Astrocyte (in vitro differentiated cells and primary cell): Measurements from ENCODE around the gene CTSE. TPM values are rescaled to one million over a fixed set of nuclear protein-coding genes. Genes with fewer than 3 reads are reported as not detected.

Experiments
- DNase-seq: peaks from one replicate; pipeline ENCODE4 v3.0.0-alpha.2; 2010; ENCODE audit warnings: low read depth
- FAIRE-seq: peaks from 2 replicates; lab custom pipeline; 2011; peaks lifted over from hg19 to GRCh38; lab: Jason Lieb, UNC
- H2AFZ ChIP-seq: 2 replicates; pipeline ENCODE4 v1.6.0; 2012; ENCODE audit warnings: low read depth, low read length, inconsistent platforms
- H3K27ac ChIP-seq: 2 replicates; pipeline ENCODE4 v1.5.1; 2011; ENCODE audit warnings: low read depth, low read length, inconsistent platforms
- H3K27me3 ChIP-seq: 2 replicates; pipeline ENCODE4 v1.6.0; 2011; ENCODE audit warnings: low read length, inconsistent platforms; ENCODE audit not compliant: insufficient read depth
- H3K36me3 ChIP-seq: 2 replicates; pipeline ENCODE4 v1.5.1; 2011; ENCODE audit warnings: low read length, inconsistent platforms; ENCODE audit not compliant: insufficient read depth
- H3K4me1 ChIP-seq: 2 replicates; pipeline ENCODE4 v1.5.1; 2011; ENCODE audit warnings: low read length, inconsistent platforms; ENCODE audit not compliant: insufficient read depth
- H3K4me2 ChIP-seq: 2 replicates; pipeline ENCODE4 v1.6.0; 2012; ENCODE audit warnings: low read length, inconsistent platforms
- H3K4me3 ChIP-seq: 2 replicates; pipeline ENCODE4 v1.5.1; 2011; ENCODE audit warnings: low read depth, mild to moderate bottlenecking, low read length, inconsistent platforms; ENCODE audit not compliant: insufficient read depth
- H3K79me2 ChIP-seq: 2 replicates; pipeline ENCODE4 v1.6.0; 2012; ENCODE audit warnings: mild to moderate bottlenecking, low read length, inconsistent platforms; ENCODE audit not compliant: insufficient read depth
- H3K9ac ChIP-seq: 2 replicates; pipeline ENCODE4 v1.6.0; 2012; ENCODE audit warnings: mild to moderate bottlenecking, low read length, inconsistent platforms
- H3K9me3 ChIP-seq: 2 replicates; pipeline ENCODE4 v1.5.1; 2012; ENCODE audit warnings: low read depth, mild to moderate bottlenecking, low read length, inconsistent platforms; ENCODE audit not compliant: insufficient read depth
- H4K20me1 ChIP-seq: 2 replicates; pipeline ENCODE4 v1.6.0; 2012; ENCODE audit warnings: low read length, inconsistent platforms; ENCODE audit not compliant: insufficient read depth
- H3K27ac Mint-ChIP-seq: one replicate; pipeline ENCODE4 v1.8.0; 2021; ENCODE audit warnings: mild to moderate bottlenecking, mixed read lengths; ENCODE audit not compliant: unreplicated experiment
- H3K27me3 Mint-ChIP-seq: one replicate; pipeline ENCODE4 v1.8.0; 2021; ENCODE audit warnings: low read depth, mixed read lengths; ENCODE audit not compliant: unreplicated experiment
- H3K36me3 Mint-ChIP-seq: one replicate; pipeline ENCODE4 v1.8.0; 2021; ENCODE audit warnings: low read depth, mixed read lengths; ENCODE audit not compliant: unreplicated experiment
- H3K4me1 Mint-ChIP-seq: one replicate; pipeline ENCODE4 v1.8.0; 2021; ENCODE audit warnings: low read depth, mixed read lengths; ENCODE audit not compliant: unreplicated experiment
- H3K4me3 Mint-ChIP-seq: one replicate; pipeline ENCODE4 v1.8.0; 2021; ENCODE audit warnings: mild to moderate bottlenecking, moderate library complexity, mixed read lengths; ENCODE audit not compliant: unreplicated experiment
- H3K9me3 Mint-ChIP-seq: one replicate; pipeline ENCODE4 v1.8.0; 2021; ENCODE audit warnings: mild to moderate bottlenecking, mixed read lengths; ENCODE audit not compliant: unreplicated experiment
- EZH2 ChIP-seq: IDR thresholded peaks from 2 replicates; pipeline ENCODE4 v1.6.1; 2012; ENCODE audit warnings: mild to moderate bottlenecking, low read length, inconsistent platforms; ENCODE audit not compliant: insufficient read depth
- total RNA-seq: library from RNA; stranded (reverse); gene quantifications from 2 replicates; pipeline ENCODE4 v1.2.1, GENCODE V29; 2021
- TF ChIP-seq, protein P1 (sequence below): IDR thresholded peaks from 2 replicates; pipeline ENCODE4 v1.5.1; 2011; ENCODE audit warnings: low read depth, mild to moderate bottlenecking, inconsistent platforms, low read length, moderate library complexity; ENCODE audit not compliant: insufficient read depth

CTSE gene
- total RNA-seq, 1 donor from 2014 or later = not detected

DNA sequence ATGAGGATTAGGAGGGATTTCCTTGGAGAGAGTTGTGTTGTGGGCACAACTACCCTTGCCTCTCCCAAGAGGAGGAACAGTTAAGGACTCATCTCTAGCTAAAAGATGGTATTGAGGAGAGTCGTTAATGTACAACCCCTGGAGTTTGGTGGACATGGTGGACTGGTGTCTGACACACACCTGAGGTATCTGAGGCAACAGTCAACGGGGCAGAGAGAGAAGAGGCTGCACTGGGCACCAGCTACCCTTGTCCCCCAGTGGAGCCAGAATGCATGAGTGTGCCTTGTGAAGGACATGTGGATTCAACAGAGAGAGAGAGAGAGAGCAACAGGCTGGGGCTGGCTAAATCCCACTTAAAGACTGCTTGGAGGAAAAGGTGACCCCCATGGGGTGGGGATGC is 33.5 kb downstream of the CTSE start:
- H3K79me2 ChIP-seq = no peaks in the 10 kb centered on the region
- Mint-ChIP-seq H3K27ac (no peak overlapping the region), H3K27me3 (peaks cover 8% of the 10 kb centered on the region), H3K36me3 (peaks cover 17% of the 10 kb centered on the region), H3K9me3 (no peaks in the 10 kb centered on the region), H3K4me3 (no peak overlapping the region), H3K4me1 (peaks cover 24% of the 10 kb centered on the region)
- H2AFZ ChIP-seq = no peak overlapping the region
- FAIRE-seq (no peak), DNase-seq (no peak)
- no peaks in the 10 kb centered on the region for H3K9me3 ChIP-seq
- TF ChIP-seq, protein P1, sequence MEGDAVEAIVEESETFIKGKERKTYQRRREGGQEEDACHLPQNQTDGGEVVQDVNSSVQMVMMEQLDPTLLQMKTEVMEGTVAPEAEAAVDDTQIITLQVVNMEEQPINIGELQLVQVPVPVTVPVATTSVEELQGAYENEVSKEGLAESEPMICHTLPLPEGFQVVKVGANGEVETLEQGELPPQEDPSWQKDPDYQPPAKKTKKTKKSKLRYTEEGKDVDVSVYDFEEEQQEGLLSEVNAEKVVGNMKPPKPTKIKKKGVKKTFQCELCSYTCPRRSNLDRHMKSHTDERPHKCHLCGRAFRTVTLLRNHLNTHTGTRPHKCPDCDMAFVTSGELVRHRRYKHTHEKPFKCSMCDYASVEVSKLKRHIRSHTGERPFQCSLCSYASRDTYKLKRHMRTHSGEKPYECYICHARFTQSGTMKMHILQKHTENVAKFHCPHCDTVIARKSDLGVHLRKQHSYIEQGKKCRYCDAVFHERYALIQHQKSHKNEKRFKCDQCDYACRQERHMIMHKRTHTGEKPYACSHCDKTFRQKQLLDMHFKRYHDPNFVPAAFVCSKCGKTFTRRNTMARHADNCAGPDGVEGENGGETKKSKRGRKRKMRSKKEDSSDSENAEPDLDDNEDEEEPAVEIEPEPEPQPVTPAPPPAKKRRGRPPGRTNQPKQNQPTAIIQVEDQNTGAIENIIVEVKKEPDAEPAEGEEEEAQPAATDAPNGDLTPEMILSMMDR = no peak
- TF ChIP-seq EZH2 = no peak
- no peaks in the 10 kb centered on the region for H3K27me3 ChIP-seq
- H3K36me3 ChIP-seq = peaks cover 9% of the 10 kb centered on the region
- peaks cover 7% of the 10 kb centered on the region for H4K20me1 ChIP-seq
- H3K9ac ChIP-seq = no peak overlapping the region
- H3K4me3 ChIP-seq = no peak overlapping the region
- no peak overlapping the region for H3K27ac ChIP-seq
- no peak overlapping the region for H3K4me2 ChIP-seq
- no peaks in the 10 kb centered on the region for H3K4me1 ChIP-seq

- H3K27ac Mint-ChIP-seq = no peak overlapping the region
- no peak overlapping the region for H3K27ac ChIP-seq
- TF ChIP-seq, protein P1 = no peak
- TF ChIP-seq EZH2 = no peak
- H3K9me3 Mint-ChIP-seq = no peaks in the 10 kb centered on the region
- H3K27me3 Mint-ChIP-seq = peaks cover 8% of the 10 kb centered on the region
- H3K4me1 ChIP-seq = no peaks in the 10 kb centered on the region
- no peak overlapping the region for H3K4me2 ChIP-seq
- no peak overlapping the region for H3K4me3 Mint-ChIP-seq
- no peak overlapping the region for H3K4me3 ChIP-seq
- peaks cover 9% of the 10 kb centered on the region for H3K36me3 ChIP-seq
- H3K9me3 ChIP-seq = no peaks in the 10 kb centered on the region
- H3K27me3 ChIP-seq = no peaks in the 10 kb centered on the region
- FAIRE-seq = no peak
- no peak overlapping the region for H2AFZ ChIP-seq
- no peaks in the 10 kb centered on the region for H3K79me2 ChIP-seq
- H4K20me1 ChIP-seq = peaks cover 7% of the 10 kb centered on the region
- peaks cover 23% of the 10 kb centered on the region for H3K4me1 Mint-ChIP-seq
- no peak for DNase-seq
- H3K36me3 Mint-ChIP-seq = peaks cover 17% of the 10 kb centered on the region
- no peak overlapping the region for H3K9ac ChIP-seq
These were observed 33.9 kb downstream of the CTSE start for GRCh38 chr1:205989786-205990185.

GRCh38 chr1:205988585-205988995 is 35.1 kb downstream of the CTSE start:
- peaks cover 21% of the 10 kb centered on the region for H3K4me1 Mint-ChIP-seq

More at GRCh38 chr1:205988585-205988995, 35.1 kb downstream of the CTSE start:
- Histone ChIP-seq H4K20me1 (peaks cover 5% of the 10 kb centered on the region), H3K27ac (no peak overlapping the region), H3K36me3 (peaks cover 5% of the 10 kb centered on the region), H3K79me2 (no peaks in the 10 kb centered on the region), H3K4me1 (no peaks in the 10 kb centered on the region), H3K4me3 (no peak overlapping the region), H3K4me2 (no peak overlapping the region), H3K9me3 (no peaks in the 10 kb centered on the region), H3K9ac (no peak overlapping the region), H3K27me3 (no peaks in the 10 kb centered on the region), H2AFZ (no peak overlapping the region)
- peaks cover 19% of the 10 kb centered on the region for H3K36me3 Mint-ChIP-seq
- H3K27me3 Mint-ChIP-seq = peaks cover 8% of the 10 kb centered on the region
- no peak overlapping the region for H3K4me3 Mint-ChIP-seq
- DNase-seq = no peak
- no peaks in the 10 kb centered on the region for H3K9me3 Mint-ChIP-seq
- H3K27ac Mint-ChIP-seq = no peak overlapping the region
- no peak for FAIRE-seq
- TF ChIP-seq, protein P1 = no peak
- TF ChIP-seq EZH2 = no peak
